Measurements from ENCODE around the gene HTT. TPM values are rescaled to one million over a fixed set of nuclear protein-coding genes. Genes with fewer than 3 reads are reported as not detected.

HTT gene
- total and polyA plus RNA-seq, 8 donors = 34.5 to 75.9 (median 43.5) TPM

- intact Hi-C loops (cut with DNase I) = no loop called here
- peak in 2 of 4 donors; percentile 24 to 69 for DNase-seq
- TF ChIP-seq, protein P1, sequence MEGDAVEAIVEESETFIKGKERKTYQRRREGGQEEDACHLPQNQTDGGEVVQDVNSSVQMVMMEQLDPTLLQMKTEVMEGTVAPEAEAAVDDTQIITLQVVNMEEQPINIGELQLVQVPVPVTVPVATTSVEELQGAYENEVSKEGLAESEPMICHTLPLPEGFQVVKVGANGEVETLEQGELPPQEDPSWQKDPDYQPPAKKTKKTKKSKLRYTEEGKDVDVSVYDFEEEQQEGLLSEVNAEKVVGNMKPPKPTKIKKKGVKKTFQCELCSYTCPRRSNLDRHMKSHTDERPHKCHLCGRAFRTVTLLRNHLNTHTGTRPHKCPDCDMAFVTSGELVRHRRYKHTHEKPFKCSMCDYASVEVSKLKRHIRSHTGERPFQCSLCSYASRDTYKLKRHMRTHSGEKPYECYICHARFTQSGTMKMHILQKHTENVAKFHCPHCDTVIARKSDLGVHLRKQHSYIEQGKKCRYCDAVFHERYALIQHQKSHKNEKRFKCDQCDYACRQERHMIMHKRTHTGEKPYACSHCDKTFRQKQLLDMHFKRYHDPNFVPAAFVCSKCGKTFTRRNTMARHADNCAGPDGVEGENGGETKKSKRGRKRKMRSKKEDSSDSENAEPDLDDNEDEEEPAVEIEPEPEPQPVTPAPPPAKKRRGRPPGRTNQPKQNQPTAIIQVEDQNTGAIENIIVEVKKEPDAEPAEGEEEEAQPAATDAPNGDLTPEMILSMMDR (IDR thresholded peaks at IDR 0.05) = no peak
Observed at GRCh38 chr4:3252831-3253641, 178.6 kb downstream of the HTT start.

GRCh38 chr4:3253808-3254207, 179.3 kb downstream of the HTT start:
- TF ChIP-seq, protein P1 (IDR thresholded peaks at IDR 0.05) = no peak
- peak in 2 of 4 donors; percentile 28 to 60 for DNase-seq
- Histone ChIP-seq H3K9me3 (no peaks in the 10 kb centered on the region), H3K4me3 (no peak overlapping the region), H3K27me3 (no peaks in the 10 kb centered on the region), H3K4me1 (no peaks in the 10 kb centered on the region), H3K27ac (no peak overlapping the region), H3K36me3 (peaks cover 0 to 10% of the 10 kb centered on the region in 2 donors)
- intact Hi-C loops (cut with DNase I) = no loop called here
- ATAC-seq = no peak

More at GRCh38 chr4:3252831-3253641, 178.6 kb downstream of the HTT start:
- H3K4me3 ChIP-seq = no peak overlapping the region
- H3K27me3 ChIP-seq = no peaks in the 10 kb centered on the region
- no peak overlapping the region for H3K27ac ChIP-seq
- no peaks in the 10 kb centered on the region for H3K9me3 ChIP-seq
- ATAC-seq = no peak
- peaks cover 0 to 10% of the 10 kb centered on the region in 2 donors for H3K36me3 ChIP-seq
- H3K4me1 ChIP-seq = no peaks in the 10 kb centered on the region

GRCh38 chr4:3254302-3255131, 180.0 kb downstream of the HTT start:
- Histone ChIP-seq H3K4me3 (no peak overlapping the region), H3K36me3 (peaks cover 0 to 10% of the 10 kb centered on the region in 2 donors), H3K27ac (no peak overlapping the region), H3K9me3 (no peaks in the 10 kb centered on the region), H3K4me1 (no peaks in the 10 kb centered on the region), H3K27me3 (no peaks in the 10 kb centered on the region)
- intact Hi-C loops (cut with DNase I) = no loop called here
- DNase-seq (peak in 2 of 4 donors; percentile 22 to 56), ATAC-seq (no peak)
- TF ChIP-seq, protein P1 (IDR thresholded peaks at IDR 0.05) = no peak

- peak in 2 of 4 donors; percentile 18 to 75 for DNase-seq
- TF ChIP-seq, protein P1 (IDR thresholded peaks at IDR 0.05) = no peak
- Histone ChIP-seq H3K9me3 (no peaks in the 10 kb centered on the region), H3K36me3 (peaks cover 0 to 10% of the 10 kb centered on the region in 2 donors), H3K4me3 (no peak overlapping the region), H3K27ac (no peak overlapping the region), H3K27me3 (no peaks in the 10 kb centered on the region), H3K4me1 (no peaks in the 10 kb centered on the region)
- no peak for ATAC-seq
- intact Hi-C loops (cut with DNase I) = no loop called here
Observed at GRCh38 chr4:3255611-3256186, 181.2 kb downstream of the HTT start.

Data from left lung (tissue), 10 donors.